GM12891 (cell line): ENCODE results near the gene SH3GLB2.

ENCODE experiments used
- DNase-seq: peaks from one replicate; pipeline ENCODE4 v3.0.0; 2011; ENCODE audit warnings: low spot score; ENCODE audit not compliant: insufficient read length
- FAIRE-seq: peaks from 2 replicates; lab custom pipeline; 2011; peaks lifted over from hg19 to GRCh38; lab: Jason Lieb, UNC
- PAX5 ChIP-seq: IDR thresholded peaks from 2 replicates; pipeline ENCODE4 v1.6.1; 2011; ENCODE audit warnings: low read length, moderate library complexity, mild to moderate bottlenecking; ENCODE audit not compliant: insufficient read depth, severe bottlenecking
- POLR2A ChIP-seq: IDR thresholded peaks from 2 replicates; pipeline ENCODE4 v1.6.1; 2011; ENCODE audit warnings: low read depth, low read length, control low read depth
- POLR2AphosphoS5 ChIP-seq: IDR thresholded peaks from 2 replicates; pipeline ENCODE4 v1.6.1; 2011; ENCODE audit warnings: low read depth, low read length, control low read depth
- POU2F2 ChIP-seq: IDR thresholded peaks from 2 replicates; pipeline ENCODE4 v1.6.1; 2011; ENCODE audit warnings: low read depth, mild to moderate bottlenecking, control low read depth, low read length, moderate library complexity
- SPI1 ChIP-seq: IDR thresholded peaks from 2 replicates; pipeline ENCODE4 v1.6.1; 2011; ENCODE audit warnings: low read depth, low read length, control low read depth
- TAF1 ChIP-seq: IDR thresholded peaks from 2 replicates; pipeline ENCODE4 v1.6.1; 2011; ENCODE audit warnings: low read depth, low read length, control low read depth

Gene SH3GLB2

DNA sequence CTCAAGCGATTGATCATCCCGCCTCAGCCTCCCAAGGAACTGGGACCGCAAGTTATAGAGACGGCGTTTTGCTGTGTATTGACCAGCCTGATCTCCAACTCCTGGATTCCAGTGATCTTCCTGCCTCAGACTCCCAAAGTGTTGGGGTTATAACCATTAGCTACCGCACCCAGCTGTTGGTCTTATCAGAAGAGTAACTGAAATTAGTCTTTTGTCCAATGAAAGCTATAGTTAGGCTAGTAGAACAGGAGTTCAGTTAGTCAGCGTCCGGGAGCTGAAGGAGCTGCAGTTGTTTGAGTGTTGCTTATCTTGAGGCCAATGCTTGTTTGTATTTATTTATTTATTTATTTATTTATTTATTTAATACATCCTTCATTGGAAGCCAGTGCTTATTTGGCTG lies 5.1 kb upstream of the SH3GLB2 start:
- TF ChIP-seq SPI1: no peak
- no peak for TF ChIP-seq POLR2AphosphoS5
- TF ChIP-seq TAF1: no peak
- TF ChIP-seq PAX5: no peak
- DNase-seq: no peak
- FAIRE-seq: no peak

DNA sequence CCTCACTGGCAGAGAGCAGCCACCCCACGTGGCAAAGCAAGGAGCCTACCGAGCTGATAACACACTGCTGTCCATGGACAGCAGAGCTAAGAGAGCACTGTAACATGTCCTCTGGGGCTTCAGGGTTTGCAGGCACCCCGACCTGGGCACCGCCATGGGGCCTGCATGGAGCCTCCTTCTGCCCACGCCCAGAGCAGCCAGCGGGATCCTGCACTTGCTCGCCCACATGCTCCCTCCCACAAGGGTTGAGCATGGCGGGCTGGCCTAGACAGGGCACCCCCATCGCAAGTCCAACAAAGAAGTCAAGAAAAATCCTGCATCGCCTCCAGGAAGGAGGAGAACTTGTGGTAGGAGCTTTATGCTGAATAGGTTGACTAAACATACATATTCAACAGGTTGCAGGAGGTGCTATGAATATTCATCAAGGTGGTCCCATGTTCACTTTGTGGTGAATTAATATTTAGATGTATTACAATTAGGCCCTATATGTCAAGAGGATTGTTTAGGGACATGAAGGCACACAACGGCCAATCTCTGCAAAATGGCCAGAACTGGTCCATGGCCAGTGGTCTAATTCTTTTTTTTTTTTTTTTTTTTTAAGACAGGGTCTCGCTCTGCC lies 4.5 kb upstream of the SH3GLB2 start:
- FAIRE-seq (no peak), DNase-seq (no peak)
- no peak for TF ChIP-seq POLR2AphosphoS5

GRCh38 chr9:129031514-129031913 lies 3.4 kb upstream of the SH3GLB2 start:
- no peak for TF ChIP-seq PAX5
- no peak for TF ChIP-seq POLR2A
- TF ChIP-seq POLR2AphosphoS5: no peak
- no peak for TF ChIP-seq SPI1
- FAIRE-seq (no peak), DNase-seq (no peak)

- FAIRE-seq (no peak), DNase-seq (no peak)
- no peak for TF ChIP-seq POLR2A
- TF ChIP-seq PAX5: no peak
- no peak for TF ChIP-seq POLR2AphosphoS5
- no peak for TF ChIP-seq SPI1
- TF ChIP-seq TAF1: no peak
Observed at GRCh38 chr9:129030191-129030590, 2.1 kb upstream of the SH3GLB2 start.

DNA sequence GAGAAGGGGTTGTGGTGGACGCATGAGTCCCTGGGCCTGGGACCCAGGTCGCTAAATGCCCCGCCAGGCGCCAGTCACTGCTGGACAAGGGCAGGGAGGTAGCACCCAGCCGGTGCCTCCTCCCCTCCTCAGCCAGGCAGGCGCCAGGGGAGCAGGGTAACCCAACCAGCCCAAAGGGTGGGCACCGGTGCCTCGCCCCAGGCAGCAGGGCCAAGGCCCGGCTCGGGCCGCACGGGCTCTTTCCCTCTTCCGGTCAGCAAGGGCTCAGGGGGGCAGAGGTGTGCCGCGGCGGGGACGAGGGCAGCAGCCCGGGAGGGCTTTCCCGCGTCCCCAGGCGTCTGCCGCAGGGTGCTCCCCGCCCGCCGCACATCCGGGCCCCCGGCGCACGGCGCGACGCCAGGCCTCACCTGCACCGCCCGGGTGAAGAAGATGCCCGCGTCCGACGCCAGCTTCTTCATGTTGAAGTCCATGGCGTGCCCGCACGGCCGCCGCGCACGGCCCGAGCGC lies 393 bp downstream of the SH3GLB2 start:
- DNase-seq (peak; percentile 59), FAIRE-seq (no peak)
- TF ChIP-seq SPI1 (no peak), TAF1 (no peak), POLR2AphosphoS5 (no peak)

- TF ChIP-seq PAX5 (no peak), SPI1 (no peak), TAF1 (no peak), POLR2A (no peak), POLR2AphosphoS5 (no peak), POU2F2 (no peak)
- FAIRE-seq (no peak), DNase-seq (no peak)
Observed at GRCh38 chr9:129027224-129027684, 877 bp downstream of the SH3GLB2 start.

DNA sequence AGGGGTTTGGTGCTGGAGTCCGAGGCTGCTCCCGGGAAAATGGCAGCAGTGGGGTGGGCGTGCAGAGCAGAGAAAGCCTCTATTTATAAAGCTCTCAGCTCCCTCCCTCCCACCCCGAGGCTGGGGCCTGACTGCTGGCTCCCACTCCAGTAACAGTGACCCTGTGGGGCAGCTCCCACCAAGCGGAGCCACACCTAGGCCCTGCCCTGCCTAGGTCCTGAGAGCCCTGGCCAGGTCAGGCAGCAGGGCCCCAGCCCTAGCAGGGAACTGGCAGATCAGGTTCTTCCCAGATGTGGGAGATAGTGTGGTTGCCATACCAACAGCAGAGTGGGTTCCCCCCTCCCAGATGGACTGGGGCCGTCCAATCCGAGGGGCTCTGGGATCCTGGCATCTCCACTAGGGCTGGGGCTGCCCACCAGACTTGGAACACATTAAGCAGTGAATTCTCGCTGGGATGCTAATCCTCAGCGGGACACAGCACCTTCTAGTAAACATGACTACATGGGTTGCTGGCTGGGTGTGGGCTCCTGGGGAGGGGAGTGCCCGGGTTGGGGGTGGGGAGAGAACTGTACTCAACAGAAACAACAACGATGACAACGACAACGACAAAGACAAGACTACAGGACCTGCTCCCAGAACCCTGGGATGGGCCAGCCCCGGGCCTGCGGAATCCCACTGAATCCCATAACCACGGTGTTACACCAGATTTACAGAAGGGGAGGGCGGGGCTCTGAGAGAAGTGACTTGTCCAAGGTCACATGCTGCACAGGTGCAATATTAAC lies 1.5 kb downstream of the SH3GLB2 start:
- FAIRE-seq (no peak), DNase-seq (no peak)
- no peak for TF ChIP-seq POLR2AphosphoS5
- no peak for TF ChIP-seq PAX5
- no peak for TF ChIP-seq POU2F2
- no peak for TF ChIP-seq SPI1
- TF ChIP-seq POLR2A: no peak
- TF ChIP-seq TAF1: no peak

- DNase-seq (no peak), FAIRE-seq (no peak)
- TF ChIP-seq POU2F2: no peak
- no peak for TF ChIP-seq POLR2A
- no peak for TF ChIP-seq PAX5
- no peak for TF ChIP-seq POLR2AphosphoS5
- TF ChIP-seq SPI1: no peak
- no peak for TF ChIP-seq TAF1
Observed at GRCh38 chr9:129023908-129024233, 4.3 kb downstream of the SH3GLB2 start.

DNA sequence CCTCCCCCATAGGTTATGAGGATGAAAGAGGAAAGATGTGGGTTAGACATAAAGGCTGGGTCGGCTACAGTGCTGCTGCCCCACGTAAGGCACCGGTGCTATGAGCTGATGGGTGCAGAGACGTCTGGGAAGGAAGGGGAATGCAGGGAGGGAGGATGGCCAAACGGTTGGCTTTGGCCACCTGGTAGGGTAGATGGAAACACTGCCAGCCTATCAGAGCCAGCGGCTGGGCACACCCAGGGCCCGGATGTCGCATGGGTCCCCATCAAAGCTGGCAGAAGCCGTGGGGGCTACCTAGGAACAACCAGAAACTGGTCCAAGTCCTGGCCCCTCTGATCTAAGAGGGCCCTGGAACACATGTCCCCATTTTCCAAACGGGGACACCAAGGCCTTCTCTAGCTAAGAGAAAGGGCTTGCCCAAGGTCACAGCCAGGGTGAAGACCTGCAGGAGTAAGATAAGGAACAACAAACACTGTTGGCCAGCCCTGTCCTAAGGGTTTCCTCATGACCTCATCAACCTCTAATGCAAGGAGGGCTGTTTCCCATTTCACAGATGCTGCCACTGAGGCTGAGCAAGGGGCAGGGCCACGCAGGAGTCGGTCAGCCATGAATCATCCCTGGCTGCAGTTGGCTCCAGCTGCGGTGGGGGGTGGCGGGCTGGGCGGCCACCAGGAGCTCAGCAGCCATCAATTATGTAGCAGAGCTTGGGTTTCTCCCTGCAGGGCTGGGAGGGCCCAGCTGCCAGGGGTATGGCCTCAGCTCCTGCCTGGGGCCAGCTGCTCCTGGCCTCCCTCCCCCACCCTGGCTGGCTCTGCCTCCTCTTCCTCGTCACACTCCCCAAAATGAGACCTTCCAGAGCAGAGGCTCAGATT lies 4.9 kb downstream of the SH3GLB2 start:
- DNase-seq: no peak
- TF ChIP-seq TAF1 (no peak), POLR2AphosphoS5 (no peak), POU2F2 (no peak), POLR2A (no peak)
- FAIRE-seq: no peak

GRCh38 chr9:129022037-129022436 lies 6.1 kb downstream of the SH3GLB2 start:
- DNase-seq: no peak
- TF ChIP-seq TAF1: no peak
- no peak for TF ChIP-seq POLR2AphosphoS5
- no peak for TF ChIP-seq POU2F2
- TF ChIP-seq POLR2A: no peak
- no peak for TF ChIP-seq SPI1
- no peak for TF ChIP-seq PAX5
- no peak for FAIRE-seq
